Spinal cord (tissue), 10 donors: Measurements from ENCODE around the gene KCNQ1. TPM values are rescaled to one million over a fixed set of nuclear protein-coding genes. Genes with fewer than 3 reads are reported as not detected.

Experiments
- DNase-seq, 6 donors: peaks; one replicate each; pipeline versions ENCODE4 v3.0.0 to v3.0.0-alpha.2; 2013 to 2015; ENCODE audit warnings: low spot score in 6 of 6, low read depth in 4 of 6
- H3K27ac ChIP-seq: one replicate; pipeline ENCODE4 v1.5.1; 2013; ENCODE audit warnings: low read depth, low read length, control low read depth
- H3K27me3 ChIP-seq: one replicate; pipeline ENCODE4 v1.6.1; 2013; ENCODE audit warnings: low read length; ENCODE audit not compliant: control insufficient read depth, insufficient read depth
- H3K36me3 ChIP-seq: one replicate; pipeline ENCODE4 v1.6.1; 2013; ENCODE audit warnings: low read length; ENCODE audit not compliant: control insufficient read depth, insufficient read depth
- H3K4me1 ChIP-seq: one replicate; pipeline ENCODE4 v1.6.1; 2013; ENCODE audit warnings: low read length; ENCODE audit not compliant: control insufficient read depth, insufficient read depth
- H3K4me3 ChIP-seq: one replicate; pipeline ENCODE4 v1.5.1; 2013; ENCODE audit warnings: low read depth, low read length, control low read depth
- H3K9me3 ChIP-seq: one replicate; pipeline ENCODE4 v1.6.1; 2013; ENCODE audit warnings: low read length; ENCODE audit not compliant: control insufficient read depth, insufficient read depth
- WGBS: methylation state at CpG from one replicate; pipeline ENCODE4 v1.1.5; 2013; ENCODE audit warnings: missing lambda C conversion rate; ENCODE audit not compliant: insufficient coverage; 5-methylcytosine and 5-hydroxymethylcytosine counted together
- polyA plus RNA-seq, 2 donors: library from polyadenylated mRNA; unstranded; fragments of 120-200 nt; gene quantifications; one replicate each; pipeline ENCODE4 v1.2.1, GENCODE V29; 2013; ENCODE audit not compliant: insufficient read length in 2 of 2
- total RNA-seq, 2 donors: library from RNA; depleted of rRNA in 1 of 2; stranded (reverse); fragments of 120-200 nt in 1 of 2; fragments of >200 nt in 1 of 2; gene quantifications; one replicate each; pipeline versions ENCODE4 v1.2.3 to v1.2.4, GENCODE V29; 2013 to 2014
- donor health status: healthy.

The KCNQ1 gene
- total and polyA plus RNA-seq, 4 donors: 0.83 to 3.1 (median 2.1) TPM

DNA sequence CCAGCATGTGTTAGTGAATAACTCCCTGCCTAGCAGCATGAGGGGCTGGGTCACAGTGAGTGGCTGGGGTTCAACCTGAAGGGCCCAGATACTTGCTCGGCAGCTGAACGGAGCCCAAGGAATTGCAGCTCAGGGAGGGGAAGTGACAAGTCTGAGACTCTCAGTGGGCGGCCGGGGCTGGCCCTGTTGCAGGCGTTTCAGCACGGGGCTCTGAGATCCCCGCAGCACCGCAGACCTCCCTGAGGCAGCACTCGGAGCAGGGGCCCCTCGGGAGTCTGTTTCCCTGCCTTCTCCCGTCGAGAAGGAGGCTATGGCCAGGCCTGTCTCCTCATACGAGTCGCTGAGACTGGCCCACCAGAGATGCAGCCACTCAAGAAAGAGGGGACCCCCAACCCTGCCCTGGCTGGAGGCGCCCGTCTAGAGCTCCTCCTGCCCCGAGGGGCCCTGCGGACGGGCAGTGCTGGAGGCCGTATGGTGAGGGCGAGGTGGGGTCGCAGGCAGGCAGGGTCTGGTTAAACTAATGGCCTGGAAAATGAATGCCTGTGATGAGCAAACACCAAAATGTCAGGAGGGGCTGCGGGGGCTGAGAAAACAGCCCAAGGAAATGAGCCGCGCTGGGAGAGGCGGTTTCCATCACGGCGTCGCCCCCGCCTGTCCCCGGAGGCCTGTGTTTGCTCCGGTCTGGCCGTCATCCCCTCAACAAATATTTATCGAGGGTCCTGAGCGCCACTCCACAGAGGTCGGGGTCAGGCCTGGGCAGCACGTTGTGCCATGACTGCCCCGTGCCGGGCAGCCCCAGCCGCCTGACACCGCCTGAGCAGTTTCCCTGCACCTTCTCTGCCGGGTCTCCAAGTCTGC is 35.0 kb upstream of the KCNQ1 start:
- no peak for DNase-seq
- peaks cover 33% of the 10 kb centered on the region for H3K4me1 ChIP-seq
- H3K9me3 ChIP-seq: no peaks in the 10 kb centered on the region
- peak overlapping the region; percentile 16 for H3K27ac ChIP-seq
- H3K27me3 ChIP-seq: peaks cover 12% of the 10 kb centered on the region
- peaks cover 20% of the 10 kb centered on the region for H3K36me3 ChIP-seq
- no peak overlapping the region for H3K4me3 ChIP-seq
- 29% methylated on average over 42 of the region's 42 CpGs for WGBS

DNA sequence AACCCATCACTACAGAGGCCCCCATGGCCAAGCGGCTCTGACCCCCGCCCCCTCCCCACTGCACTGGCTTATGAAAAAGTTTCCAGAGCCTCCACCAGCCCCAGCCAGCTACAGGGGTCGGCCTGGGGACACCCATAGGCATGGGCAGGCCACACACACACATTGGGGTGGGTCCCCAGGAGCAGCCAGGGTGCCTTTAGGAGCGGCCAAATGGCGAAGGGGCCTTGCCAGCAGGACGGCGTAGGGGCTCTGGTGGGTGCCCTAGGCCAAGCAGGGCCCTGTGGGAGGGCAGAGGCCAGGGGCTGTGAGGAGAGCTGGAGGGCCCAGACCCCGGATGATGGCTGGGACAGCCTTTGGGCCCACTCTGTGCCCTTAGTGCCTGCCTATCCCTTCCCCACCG is 34.2 kb upstream of the KCNQ1 start:
- Histone ChIP-seq H3K36me3 (peaks cover 12% of the 10 kb centered on the region), H3K4me3 (no peak overlapping the region), H3K27me3 (peaks cover 12% of the 10 kb centered on the region), H3K9me3 (no peaks in the 10 kb centered on the region), H3K27ac (no peak overlapping the region), H3K4me1 (peaks cover 33% of the 10 kb centered on the region)
- 85% methylated on average over 9 of the region's 9 CpGs for WGBS
- no peak for DNase-seq

DNA sequence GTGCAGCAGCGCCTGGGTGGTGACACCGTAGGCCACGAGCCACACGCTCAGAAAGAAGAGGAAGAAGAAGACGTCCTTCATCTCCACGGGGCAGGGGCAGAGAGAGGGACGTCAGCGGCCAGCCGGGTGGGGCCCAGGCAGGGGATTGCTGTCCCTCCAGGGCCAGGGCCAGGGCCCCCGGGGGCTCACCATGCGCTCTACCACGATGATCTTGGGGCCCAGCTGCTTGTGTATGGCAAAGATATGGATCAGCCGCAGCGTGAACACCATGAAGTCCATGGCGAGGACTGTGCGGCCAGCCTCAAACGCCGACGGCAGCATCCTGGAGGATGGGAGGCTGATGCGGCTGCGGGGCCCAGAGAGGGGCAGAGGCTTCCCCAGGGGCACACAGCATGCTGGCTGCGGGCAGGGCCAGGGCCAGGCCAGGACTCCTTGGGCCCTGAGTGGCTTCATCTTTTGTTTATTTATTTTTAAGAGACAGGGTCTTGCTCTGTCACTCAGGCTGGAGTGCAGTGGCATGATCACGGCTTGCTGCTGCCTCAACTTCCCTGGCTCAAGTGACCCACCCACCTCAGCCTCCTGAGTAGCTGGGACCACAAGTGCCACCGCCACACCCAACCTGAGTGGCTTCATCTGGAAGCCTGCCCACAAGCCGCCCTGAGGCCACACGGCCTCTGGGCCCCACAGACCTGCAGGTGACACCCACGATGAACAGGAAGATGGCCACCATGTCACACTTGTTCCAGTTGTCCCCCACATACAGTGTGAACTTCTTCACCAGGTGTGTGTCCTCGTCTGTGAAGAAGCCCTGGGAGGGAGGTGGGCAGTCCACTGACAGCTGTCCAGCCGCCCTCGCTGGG is 33.1 kb upstream of the KCNQ1 start:
- DNase-seq: no peak
- Histone ChIP-seq H3K4me1 (peaks cover 33% of the 10 kb centered on the region), H3K27ac (no peak overlapping the region), H3K27me3 (peaks cover 12% of the 10 kb centered on the region), H3K9me3 (no peaks in the 10 kb centered on the region), H3K36me3 (peaks cover 2% of the 10 kb centered on the region), H3K4me3 (no peak overlapping the region)
- 82% methylated on average over 30 of the region's 30 CpGs for WGBS

DNA sequence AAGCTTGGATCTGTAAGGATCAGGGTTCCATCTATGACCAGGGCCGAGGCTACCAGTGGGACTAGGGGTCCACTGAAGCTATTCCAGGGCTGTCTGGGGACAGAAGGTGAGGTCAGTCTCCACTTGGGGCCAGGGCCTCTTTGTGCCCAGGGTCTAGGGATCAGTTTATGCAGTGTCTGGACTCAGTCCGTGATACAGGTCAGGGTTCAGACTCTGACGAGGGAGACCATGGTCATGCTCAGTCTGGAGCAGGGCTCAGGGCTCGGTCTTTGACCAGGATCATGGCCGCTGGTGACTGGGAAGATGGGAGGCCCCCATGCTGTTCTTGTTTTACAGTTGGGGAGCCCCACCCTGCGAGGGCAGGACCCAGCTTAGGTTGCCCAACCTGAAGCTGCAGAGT is 32.5 kb upstream of the KCNQ1 start:
- peaks cover 12% of the 10 kb centered on the region for H3K27me3 ChIP-seq
- no peaks in the 10 kb centered on the region for H3K9me3 ChIP-seq
- 90% methylated on average over 6 of the region's 6 CpGs for WGBS
- H3K4me3 ChIP-seq: no peak overlapping the region
- H3K4me1 ChIP-seq: peaks cover 33% of the 10 kb centered on the region
- no peak for DNase-seq
- no peak overlapping the region for H3K27ac ChIP-seq
- no peaks in the 10 kb centered on the region for H3K36me3 ChIP-seq

DNA sequence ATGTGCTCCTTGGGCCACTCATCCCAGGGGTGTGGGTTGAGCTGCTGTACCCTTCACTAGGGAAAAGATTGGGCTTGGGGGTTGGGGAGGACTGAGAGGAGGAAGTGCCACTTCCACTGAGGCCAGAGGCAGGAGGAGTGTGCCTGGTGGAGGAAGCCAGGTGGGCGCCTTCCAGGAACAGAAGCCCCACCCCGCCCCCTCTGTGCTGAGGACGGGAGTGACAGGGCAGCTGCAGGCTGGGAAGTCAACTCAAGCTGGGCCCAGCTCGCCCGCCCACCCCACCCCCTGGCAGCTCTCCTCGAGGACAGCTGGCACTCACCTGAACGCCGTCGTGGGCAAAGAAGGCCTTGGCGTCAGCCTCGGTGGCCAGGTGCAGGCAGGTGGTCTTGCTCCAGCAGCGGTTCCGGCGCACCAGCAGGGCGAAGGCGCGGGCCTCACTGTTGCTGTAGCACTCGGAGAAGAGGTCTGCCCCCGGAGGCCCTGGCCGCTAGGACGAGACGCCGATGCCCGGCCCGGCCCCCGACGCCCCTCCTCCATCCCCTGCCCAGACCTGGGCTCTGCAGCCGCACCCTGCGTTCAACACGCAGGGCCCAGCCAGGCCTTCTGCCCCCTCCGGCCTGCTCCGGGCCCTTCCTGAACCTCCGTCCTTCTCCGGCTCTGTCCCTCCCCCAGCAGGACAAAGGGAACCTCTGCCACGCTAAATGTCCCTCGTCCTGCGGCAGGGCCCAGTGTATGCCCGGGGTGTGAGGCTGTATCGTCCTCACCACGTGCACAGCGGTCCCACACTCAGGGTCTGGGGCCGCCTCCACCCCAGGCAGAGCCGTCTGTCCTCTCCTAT is 30.8 kb upstream of the KCNQ1 start:
- H3K36me3 ChIP-seq: no peaks in the 10 kb centered on the region
- no peak for DNase-seq
- peaks cover 19% of the 10 kb centered on the region for H3K4me1 ChIP-seq
- H3K4me3 ChIP-seq: no peak overlapping the region
- no peaks in the 10 kb centered on the region for H3K9me3 ChIP-seq
- WGBS: 82% methylated on average over 38 of the region's 43 CpGs
- peaks cover 10% of the 10 kb centered on the region for H3K27me3 ChIP-seq
- H3K27ac ChIP-seq: no peak overlapping the region

DNA sequence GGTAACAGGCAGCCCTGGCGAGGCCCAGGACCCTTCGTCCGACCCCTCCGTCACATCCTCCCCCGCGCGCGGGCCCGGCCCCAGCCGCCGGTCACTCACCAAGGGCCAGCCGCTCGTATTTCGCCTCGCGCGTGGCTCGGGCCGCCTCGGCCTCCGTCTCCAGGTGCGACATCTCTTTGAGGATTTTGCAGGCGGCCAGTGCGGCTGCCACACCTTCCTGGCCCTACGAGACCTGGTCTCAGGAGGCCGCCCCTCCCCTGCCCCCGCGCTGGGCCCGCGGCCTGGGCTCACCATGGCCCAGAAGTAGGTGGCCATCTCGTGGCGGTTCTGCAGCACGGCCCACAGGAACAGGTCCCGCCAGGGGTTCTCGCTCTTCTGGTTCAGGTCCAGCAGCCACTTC is 30.2 kb upstream of the KCNQ1 start:
- Histone ChIP-seq H3K27me3 (peaks cover 4% of the 10 kb centered on the region), H3K27ac (no peak overlapping the region), H3K36me3 (no peaks in the 10 kb centered on the region), H3K4me3 (no peak overlapping the region), H3K9me3 (no peaks in the 10 kb centered on the region), H3K4me1 (peaks cover 17% of the 10 kb centered on the region)
- WGBS: 85% methylated on average over 35 of the region's 35 CpGs
- no peak for DNase-seq

DNA sequence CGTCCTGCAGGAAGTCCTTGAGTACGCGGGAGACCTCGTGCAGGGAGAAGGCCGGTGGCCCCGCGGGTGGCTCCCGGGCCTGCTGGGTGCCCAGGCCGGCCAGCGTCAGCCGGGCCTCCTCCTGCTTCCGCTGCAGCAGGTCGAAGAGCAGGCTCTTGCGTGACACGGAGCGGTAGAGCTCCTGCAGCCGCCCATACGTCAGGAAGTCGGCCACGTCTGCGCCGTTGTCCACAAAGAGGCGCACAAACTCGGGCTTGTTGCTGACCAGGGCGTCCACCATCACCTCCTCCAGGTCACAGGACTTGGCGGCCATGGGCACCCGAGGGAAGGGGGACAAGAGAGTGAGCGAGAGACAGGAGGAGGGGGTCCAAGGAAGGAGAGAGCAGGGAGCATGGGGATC is 29.6 kb upstream of the KCNQ1 start:
- WGBS: 87% methylated on average over 28 of the region's 28 CpGs
- Histone ChIP-seq H3K36me3 (no peaks in the 10 kb centered on the region), H3K27me3 (no peaks in the 10 kb centered on the region), H3K4me3 (no peak overlapping the region), H3K9me3 (no peaks in the 10 kb centered on the region), H3K27ac (no peak overlapping the region), H3K4me1 (peaks cover 17% of the 10 kb centered on the region)
- no peak for DNase-seq

DNA sequence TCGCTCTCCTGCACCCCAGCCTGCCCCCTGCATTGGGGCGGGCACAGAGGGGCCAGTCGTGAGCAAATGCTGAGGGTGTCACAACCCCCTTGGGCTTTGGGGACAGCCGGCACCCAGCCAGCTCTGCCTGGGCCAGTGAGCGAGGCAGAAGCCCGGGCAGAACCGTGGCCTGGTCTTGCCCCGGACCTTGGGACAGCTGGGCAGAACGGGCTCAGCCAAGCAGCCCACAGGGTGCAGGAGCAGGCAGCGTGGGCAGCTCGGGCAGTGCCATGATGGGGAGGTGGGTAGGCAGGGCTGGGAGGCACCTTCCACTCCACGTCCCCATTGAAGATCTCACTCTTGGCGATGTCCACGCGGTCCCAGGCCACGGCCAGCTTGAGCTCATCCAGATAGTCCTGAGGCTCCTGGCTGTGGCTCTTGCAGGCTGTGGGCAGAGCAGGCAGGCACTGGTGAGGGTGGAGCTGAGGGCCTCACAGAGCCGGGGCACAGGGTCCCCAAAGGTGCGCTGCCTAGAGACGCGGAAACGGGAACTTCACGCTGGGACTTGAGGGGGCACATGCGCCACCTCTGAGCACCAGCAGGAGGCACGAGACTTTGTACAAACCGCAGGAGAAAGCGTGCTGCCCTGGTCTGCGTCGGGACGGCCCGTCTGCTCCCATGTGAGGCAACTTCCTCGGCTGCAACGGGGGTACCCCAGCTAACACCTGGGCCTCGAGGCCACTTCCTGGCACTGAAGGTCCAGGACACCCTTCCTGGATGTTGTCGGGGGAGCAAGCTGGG is 29.0 kb upstream of the KCNQ1 start:
- DNase-seq: no peak
- H3K27me3 ChIP-seq: no peaks in the 10 kb centered on the region
- 88% methylated on average over 32 of the region's 34 CpGs for WGBS
- H3K4me3 ChIP-seq: no peak overlapping the region
- H3K36me3 ChIP-seq: no peaks in the 10 kb centered on the region
- H3K9me3 ChIP-seq: no peaks in the 10 kb centered on the region
- H3K4me1 ChIP-seq: peaks cover 17% of the 10 kb centered on the region
- no peak overlapping the region for H3K27ac ChIP-seq

DNA sequence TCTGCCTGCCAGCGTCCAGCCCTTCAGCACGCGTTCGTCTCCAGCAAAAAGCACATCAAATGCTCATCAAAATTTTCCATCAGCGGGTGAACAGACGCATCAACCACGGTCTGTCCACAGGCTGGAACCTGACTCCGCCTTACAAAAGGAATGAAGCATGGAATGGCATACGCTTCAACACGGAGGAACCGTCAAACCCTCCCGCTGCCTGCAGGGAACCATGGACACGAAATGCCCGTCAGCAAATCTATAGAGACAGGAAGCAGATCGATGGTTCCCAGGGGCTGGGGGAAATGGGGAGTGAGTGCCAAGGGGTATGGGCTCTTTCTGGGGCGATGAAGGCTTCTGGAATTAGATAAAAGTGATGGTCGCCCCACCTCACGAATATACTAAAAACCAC is 28.0 kb upstream of the KCNQ1 start:
- DNase-seq: no peak
- H3K27ac ChIP-seq: no peak overlapping the region
- H3K36me3 ChIP-seq: no peaks in the 10 kb centered on the region
- no peaks in the 10 kb centered on the region for H3K9me3 ChIP-seq
- no peaks in the 10 kb centered on the region for H3K27me3 ChIP-seq
- no peak overlapping the region for H3K4me3 ChIP-seq
- peaks cover 21% of the 10 kb centered on the region for H3K4me1 ChIP-seq
- 84% methylated on average over 15 of the region's 18 CpGs for WGBS
